HepG2 (cell line): ENCODE results near the gene REEP3. TPM values are rescaled to one million over a fixed set of nuclear protein-coding genes. Genes with fewer than 3 reads are reported as not detected.

Experiments used
- AHR ChIP-seq: IDR thresholded peaks from 2 replicates; pipeline ENCODE4 v1.6.1; 2018; ENCODE audit warnings: missing genetic modification reagents, missing compliant biosample characterization
- DNMT1 ChIP-seq: sonication (generic); formaldehyde crosslinking; IDR thresholded peaks from 2 replicates; pipeline ENCODE4 v1.5.1; 2020; ENCODE audit warnings: mild to moderate bottlenecking, missing genetic modification reagents
- FLYWCH1 ChIP-seq: sonication (generic); formaldehyde crosslinking; IDR thresholded peaks from 2 replicates; pipeline ENCODE4 v1.8.1; 2023; ENCODE audit warnings: mild to moderate bottlenecking, missing genetic modification reagents
- FOXP1 ChIP-seq, 2 experiments: fragments of 450-650 bp in 1 of 2; IDR thresholded peaks; 2 replicates each; pipeline ENCODE4 v1.6.1; 2017 to 2018; ENCODE audit warnings: antibody characterized with exemption in 1 of 2
- HNF1B ChIP-seq: sonication (generic); formaldehyde crosslinking; IDR thresholded peaks from 2 replicates; pipeline ENCODE4 v1.5.1; 2020; ENCODE audit warnings: mild to moderate bottlenecking, moderate library complexity, missing genetic modification reagents
- JUND ChIP-seq: sonication (generic); formaldehyde crosslinking; IDR thresholded peaks from 2 replicates; pipeline ENCODE4 v1.8.0; 2022; ENCODE audit warnings: mild to moderate bottlenecking, missing genetic modification reagents
- KDM1A ChIP-seq: IDR thresholded peaks from 2 replicates; pipeline ENCODE4 v1.6.1; 2016; ENCODE audit warnings: missing compliant biosample characterization
- MIXL1 ChIP-seq: IDR thresholded peaks from 2 replicates; pipeline ENCODE4 v1.6.1; 2016
- NCOA1 ChIP-seq: sonication (generic); formaldehyde crosslinking; IDR thresholded peaks from 2 replicates; pipeline ENCODE4 v1.9.0; 2021; ENCODE audit warnings: missing genetic modification reagents
- PATZ1 ChIP-seq: sonication (generic); formaldehyde crosslinking; IDR thresholded peaks from 2 replicates; pipeline ENCODE4 v1.4.0; 2020; ENCODE audit warnings: missing genetic modification reagents
- RARG ChIP-seq: sonication (generic); formaldehyde crosslinking; IDR thresholded peaks from 2 replicates; pipeline ENCODE4 v1.4.0; 2020; ENCODE audit warnings: low read depth, mild to moderate bottlenecking, missing genetic modification reagents
- RBM39 ChIP-seq: fragments of 200-400 bp; formaldehyde crosslinking; IDR thresholded peaks from one replicate; pipeline ENCODE4 v1.6.1; 2018; ENCODE audit warnings: antibody characterized with exemption, mild to moderate bottlenecking, low read depth, low read length; ENCODE audit not compliant: poor library complexity, severe bottlenecking
- RXRA ChIP-seq: sonication (generic); formaldehyde crosslinking; IDR thresholded peaks from 2 replicates; pipeline ENCODE4 v1.5.1; 2020; ENCODE audit warnings: missing genetic modification reagents
- SETDB1 ChIP-seq: sonication (generic); formaldehyde crosslinking; IDR thresholded peaks from 2 replicates; pipeline ENCODE4 v1.5.1; 2020; ENCODE audit warnings: missing genetic modification reagents, mild to moderate bottlenecking, borderline replicate concordance
- TAF15 ChIP-seq: fragments of 200-400 bp; formaldehyde crosslinking; IDR thresholded peaks from one replicate; pipeline ENCODE4 v1.6.1; 2018; ENCODE audit warnings: mild to moderate bottlenecking, low read depth, low read length; ENCODE audit not compliant: poor library complexity, severe bottlenecking
- TEAD2 ChIP-seq: sonication (generic); formaldehyde crosslinking; IDR thresholded peaks from 2 replicates; pipeline ENCODE4 v1.9.0; 2021; ENCODE audit warnings: missing genetic modification reagents
- ZBTB34 ChIP-seq: sonication (generic); formaldehyde crosslinking; IDR thresholded peaks from 2 replicates; pipeline ENCODE4 v1.8.0; 2022; ENCODE audit warnings: mild to moderate bottlenecking, missing genetic modification reagents
- ZHX1 ChIP-seq: sonication (generic); formaldehyde crosslinking; IDR thresholded peaks from 2 replicates; pipeline ENCODE4 v1.8.1; 2022; ENCODE audit warnings: low read depth, mild to moderate bottlenecking, missing genetic modification reagents
- ZNF20 ChIP-seq: sonication (generic); formaldehyde crosslinking; IDR thresholded peaks from 2 replicates; pipeline ENCODE4 v1.4.0; 2020; ENCODE audit warnings: mild to moderate bottlenecking, moderate library complexity, missing genetic modification reagents
- ZNF354B ChIP-seq: sonication (generic); formaldehyde crosslinking; IDR thresholded peaks from 2 replicates; pipeline ENCODE4 v1.8.0; 2022; ENCODE audit warnings: mild to moderate bottlenecking, missing genetic modification reagents
- ZNF432 ChIP-seq: sonication (generic); formaldehyde crosslinking; IDR thresholded peaks from 2 replicates; pipeline ENCODE4 v1.5.0; 2020; ENCODE audit warnings: missing genetic modification reagents, mild to moderate bottlenecking, borderline replicate concordance
- ZNF446 ChIP-seq: sonication (generic); formaldehyde crosslinking; IDR thresholded peaks from 2 replicates; pipeline ENCODE4 v1.5.0; 2020; ENCODE audit warnings: mild to moderate bottlenecking, missing genetic modification reagents
- polyA plus RNA-seq, 8 experiments: library from polyadenylated mRNA; depleted of rRNA in 3 of 8; stranded (reverse) in 7 of 8; unstranded in 1 of 8; fragments of >200 nt; fragmentation: Illumina TruSeq in 4 of 8; extraction: Trizol in 4 of 8; gene quantifications; 2 replicates each; pipeline versions ENCODE4 v1.2.1 to v1.2.3, GENCODE V29; 2011 to 2016; ENCODE audit warnings: low read depth in 4 of 8, missing spikeins in 1 of 8, mixed read lengths in 1 of 8; ENCODE audit not compliant: insufficient read depth in 1 of 8
- total RNA-seq, 5 experiments: library from RNA; depleted of rRNA; stranded (reverse); fragments of >200 nt; fragmentation: Illumina TruSeq; extraction: Trizol; gene quantifications; 2 replicates each; pipeline ENCODE4 v1.2.3, GENCODE V29; 2016; ENCODE audit warnings: low read depth in 1 of 5

Gene REEP3
- total and polyA plus RNA-seq, 2 of the 13 experiments (the other 11 are each of a cell fraction or from before 2014, with no cell fraction given) = 7.1 to 31.4 TPM

GRCh38 chr10:63520500-63521415 lies at the start of gene REEP3 (continued):
- TF ChIP-seq ZHX1 = peak; percentile 25; the same call in 1 of the 2 replicates
- TF ChIP-seq FLYWCH1 (CRISPR knock-in tag) = no peak
- peak; percentile 10 for TF ChIP-seq RBM39
- no peak for TF ChIP-seq NCOA1
- TF ChIP-seq RXRA (CRISPR knock-in tag) = peak; percentile 31; the same call in 1 of the 2 replicates
- no peak for TF ChIP-seq TEAD2 (CRISPR knock-in tag)
- no peak for TF ChIP-seq FOXP1 (IDR thresholded peaks at IDR 0.05)
- TF ChIP-seq FOXP1 (CRISPR knock-in tag; IDR thresholded peaks at IDR 0.05) = no peak
- no peak for TF ChIP-seq JUND
- no peak for TF ChIP-seq ZNF354B (CRISPR knock-in tag)
- no peak; the same call in 1 of the 2 replicates for TF ChIP-seq AHR
- TF ChIP-seq ZNF20 = no peak
- TF ChIP-seq KDM1A (CRISPR knock-in tag) = no peak
- no peak for TF ChIP-seq DNMT1 (CRISPR knock-in tag)
- TF ChIP-seq RARG (CRISPR knock-in tag) = no peak
- peak; percentile 45; the same call in 1 of the 2 replicates for TF ChIP-seq HNF1B (CRISPR knock-in tag)
- no peak for TF ChIP-seq ZNF432 (CRISPR knock-in tag)
- 0 out of 2 replicates have a peak, but pooled peaks have one; percentile 36 for TF ChIP-seq PATZ1 (CRISPR knock-in tag)
- TF ChIP-seq MIXL1 (CRISPR knock-in tag) = peak; percentile 31
- no peak for TF ChIP-seq TAF15
- TF ChIP-seq ZNF446 = no peak; the same call in 1 of the 2 replicates
- TF ChIP-seq ZBTB34 (CRISPR knock-in tag) = no peak
- no peak for TF ChIP-seq SETDB1 (CRISPR knock-in tag)
